Femur (tissue), 1 donor: ENCODE results near the gene GFI1B.
A peak's percentile ranks its signal among the peaks of the same experiment; 100 is the strongest.
"Not testable (repeated sequence)": the region's sequence is repeated elsewhere in the genome, so short reads cannot be mapped to it uniquely, and the experiment has no call there.

Experiments used
- DNase-seq: peaks from one replicate; pipeline ENCODE4 v3.0.0-alpha.2; 2017

Gene GFI1B

GRCh38 chr9:132978451-132979131, at the start of gene GFI1B:
Gene GFI1B (plus strand): TSS chr9:132978694. CDS start chr9:132986679, 7,985 bp downstream.
- DNase-seq: no peak

DNA sequence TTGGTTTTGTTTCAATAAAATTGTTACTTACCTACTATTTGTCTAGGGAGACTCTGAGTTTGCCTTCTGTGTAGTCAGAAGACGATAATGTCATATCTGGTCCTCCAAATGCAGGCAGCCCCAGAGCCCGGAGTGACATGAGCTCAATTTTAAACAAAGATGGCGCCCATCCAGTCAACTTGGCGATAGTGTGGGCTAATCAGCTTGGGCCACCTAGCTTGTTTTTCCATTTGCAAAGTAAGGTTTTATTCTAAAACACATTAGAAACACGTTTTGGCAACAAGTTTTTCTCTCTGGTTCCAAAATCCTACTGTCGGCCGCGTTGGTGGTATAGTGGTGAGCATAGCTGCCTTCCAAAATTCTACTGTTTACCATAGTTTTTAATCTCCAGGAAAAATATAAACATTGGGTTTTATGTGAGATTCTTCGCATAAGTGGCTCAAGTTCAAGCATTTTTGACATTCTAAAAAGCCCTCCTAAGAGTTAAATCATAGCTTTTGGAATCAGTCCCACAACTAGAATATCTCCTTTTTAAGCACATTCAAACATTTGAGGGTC, 47.2 kb upstream of the GFI1B start:
- DNase-seq: no peak

DNA sequence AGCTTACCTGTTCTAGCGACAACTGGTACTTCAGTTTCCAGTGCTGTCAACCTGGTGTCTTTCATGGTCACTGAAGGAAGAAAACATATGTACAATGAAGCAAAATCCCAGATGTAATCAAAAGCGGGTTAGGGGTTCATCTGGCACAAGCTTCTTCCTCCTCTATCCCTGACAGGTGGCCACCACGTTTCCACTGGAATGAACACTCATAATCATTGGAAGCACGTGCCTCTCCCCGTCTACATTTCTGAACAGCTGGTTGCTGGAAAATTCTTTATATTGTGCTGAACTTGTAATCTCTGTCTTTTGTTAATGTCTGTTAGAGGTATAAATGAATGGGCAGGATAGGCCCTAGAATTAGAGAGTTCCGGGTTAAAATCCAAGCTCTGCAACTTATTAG, 43.5 kb upstream of the GFI1B start:
- DNase-seq: no peak

- no peak for DNase-seq
Measured at GRCh38 chr9:132937463-132937901, 41.0 kb upstream of the GFI1B start.

DNA sequence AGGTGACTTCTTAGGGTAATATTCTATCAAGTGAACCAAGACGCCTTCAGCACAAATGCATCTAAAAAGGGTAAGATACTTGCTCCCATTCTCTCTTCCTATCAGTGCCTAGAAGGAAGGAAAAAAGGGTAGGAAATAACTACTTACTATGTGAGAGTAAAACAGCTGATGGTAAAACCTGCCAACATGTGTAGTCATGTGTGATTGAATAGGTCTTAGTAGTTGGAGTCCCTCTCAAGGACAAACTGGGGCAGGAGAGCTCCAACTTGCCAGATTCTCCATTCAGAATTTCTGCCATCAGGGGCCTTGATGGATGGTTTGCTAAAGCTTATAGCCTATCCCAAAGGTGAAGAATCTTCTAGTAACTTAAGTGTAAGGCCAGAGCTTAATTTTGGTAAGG, 39.3 kb upstream of the GFI1B start:
- DNase-seq: no peak

- no peak for DNase-seq
Measured at GRCh38 chr9:132942541-132943182, 35.8 kb upstream of the GFI1B start.

GRCh38 chr9:132943651-132944293, 34.7 kb upstream of the GFI1B start:
- DNase-seq: no peak

- DNase-seq: peak; percentile 98
Measured at GRCh38 chr9:132944294-132945185, 34.0 kb upstream of the GFI1B start, which contains the start of gene TSC1. Gene TSC1 (minus strand): TSS chr9:132944616. CDS start chr9:132928872, 15,744 bp downstream.

DNA sequence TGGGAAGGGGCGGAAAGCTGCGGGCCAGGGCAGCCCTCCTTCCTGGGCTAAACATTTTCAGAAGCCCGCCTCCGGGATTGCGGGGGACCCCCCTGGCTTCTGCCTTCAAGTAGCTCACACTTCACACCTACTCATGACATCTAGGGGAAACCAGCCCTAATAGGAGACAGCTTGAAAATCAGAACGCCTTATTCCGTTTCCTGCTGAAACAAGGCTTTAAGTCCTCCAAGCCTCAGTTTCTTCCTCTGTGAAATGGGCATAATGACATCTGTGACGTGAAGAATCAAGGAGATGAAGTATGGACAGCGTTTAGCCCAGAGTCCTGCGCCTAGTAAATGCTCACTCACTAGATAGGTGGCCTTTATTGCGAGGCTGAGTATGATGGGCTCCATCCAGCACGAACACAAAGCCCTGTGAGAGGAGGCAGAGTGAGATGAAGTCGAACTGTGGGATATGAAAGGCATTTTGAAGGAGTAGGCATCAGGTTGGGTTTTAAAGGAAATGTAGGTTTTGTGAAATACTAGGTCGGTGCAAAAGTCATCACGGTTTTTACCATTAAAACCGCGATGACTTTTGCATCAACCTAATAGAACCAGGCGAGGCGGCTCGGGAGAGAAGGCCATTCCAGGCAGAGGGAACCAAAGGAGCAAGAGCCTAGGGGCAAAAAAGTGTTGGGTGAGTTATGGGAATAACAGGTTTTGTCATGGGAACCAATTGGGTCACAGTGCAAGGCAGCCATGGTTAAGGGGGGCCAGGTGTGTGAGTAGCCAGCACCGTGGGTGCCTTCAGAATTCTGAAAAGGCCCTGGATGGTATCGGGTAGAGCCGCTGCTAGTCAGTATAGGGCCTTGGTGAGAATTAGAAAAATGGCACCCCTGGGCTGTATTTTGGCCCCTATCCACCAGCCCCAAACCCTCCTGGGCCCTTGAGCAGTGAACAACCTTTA, 33.0 kb upstream of the GFI1B start:
- DNase-seq: no peak

DNA sequence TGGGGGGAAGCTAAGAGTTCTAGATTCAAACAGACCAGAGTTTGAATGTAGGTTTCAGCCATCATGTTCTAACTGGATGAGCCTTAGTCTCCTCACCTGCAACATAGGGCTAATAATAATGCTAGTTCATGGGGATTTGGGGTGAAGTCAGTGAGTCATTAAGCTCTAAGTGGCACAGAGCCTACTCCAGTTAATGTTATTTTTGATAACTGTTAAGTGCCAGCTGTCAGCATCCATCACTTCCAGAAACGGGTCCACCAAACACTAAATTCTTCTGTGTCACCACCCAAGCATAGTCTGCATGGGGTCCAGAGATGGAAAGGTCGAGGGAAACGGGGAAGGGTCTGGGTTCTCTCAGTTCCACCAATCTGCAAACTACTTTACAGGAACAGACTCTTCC, 32.3 kb upstream of the GFI1B start:
- DNase-seq: no peak

DNA sequence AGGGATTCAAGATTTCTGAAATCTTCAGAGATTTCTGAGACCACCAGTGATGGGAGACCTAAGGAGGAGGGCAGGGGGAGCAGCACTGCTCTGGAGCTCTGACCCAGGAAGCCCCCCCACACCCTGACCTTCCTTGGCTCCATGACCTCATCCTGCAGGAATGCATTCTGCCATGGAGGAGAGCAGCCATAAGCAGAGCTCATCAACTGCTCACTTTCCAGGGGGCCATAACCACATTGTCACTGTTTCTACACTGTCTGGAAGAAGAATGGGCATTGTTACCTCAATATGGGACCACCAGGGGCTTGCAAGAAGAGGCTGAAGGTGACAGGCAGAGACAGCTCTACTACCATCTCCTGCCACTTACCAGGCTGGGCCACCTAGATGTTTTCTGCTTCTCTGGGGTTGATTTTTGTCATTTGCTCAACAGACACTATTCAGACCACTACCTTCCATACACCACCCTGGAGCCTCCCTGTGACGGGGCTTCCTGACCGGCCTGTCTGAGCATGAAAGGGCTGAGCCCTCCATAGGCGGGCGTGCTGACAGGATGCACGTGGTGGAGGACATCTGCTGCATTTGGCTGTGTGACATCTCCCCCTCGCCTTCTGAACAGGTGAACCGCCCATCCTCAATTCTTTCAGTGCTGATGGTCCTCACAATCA, 31.7 kb upstream of the GFI1B start:
- DNase-seq: no peak

DNA sequence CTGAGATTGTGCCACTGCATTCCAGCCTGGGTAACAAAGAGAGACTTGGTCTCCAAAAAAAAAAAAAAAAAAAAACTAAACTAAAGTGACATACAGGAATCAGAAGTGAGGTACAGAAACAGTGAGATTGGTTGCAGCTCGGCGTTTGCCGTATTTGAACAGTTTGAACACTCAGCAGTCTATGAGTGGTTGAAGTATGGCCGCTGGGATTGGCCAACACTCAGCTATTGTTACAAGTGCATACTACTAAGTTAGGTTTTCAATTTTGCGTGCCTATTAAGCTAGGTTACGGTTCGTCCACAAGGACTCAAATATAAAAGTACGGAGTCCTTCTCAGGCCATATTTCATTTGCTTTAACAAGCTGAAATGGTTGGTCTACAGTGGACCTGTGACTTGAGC, 30.7 kb upstream of the GFI1B start:
- no peak for DNase-seq

DNA sequence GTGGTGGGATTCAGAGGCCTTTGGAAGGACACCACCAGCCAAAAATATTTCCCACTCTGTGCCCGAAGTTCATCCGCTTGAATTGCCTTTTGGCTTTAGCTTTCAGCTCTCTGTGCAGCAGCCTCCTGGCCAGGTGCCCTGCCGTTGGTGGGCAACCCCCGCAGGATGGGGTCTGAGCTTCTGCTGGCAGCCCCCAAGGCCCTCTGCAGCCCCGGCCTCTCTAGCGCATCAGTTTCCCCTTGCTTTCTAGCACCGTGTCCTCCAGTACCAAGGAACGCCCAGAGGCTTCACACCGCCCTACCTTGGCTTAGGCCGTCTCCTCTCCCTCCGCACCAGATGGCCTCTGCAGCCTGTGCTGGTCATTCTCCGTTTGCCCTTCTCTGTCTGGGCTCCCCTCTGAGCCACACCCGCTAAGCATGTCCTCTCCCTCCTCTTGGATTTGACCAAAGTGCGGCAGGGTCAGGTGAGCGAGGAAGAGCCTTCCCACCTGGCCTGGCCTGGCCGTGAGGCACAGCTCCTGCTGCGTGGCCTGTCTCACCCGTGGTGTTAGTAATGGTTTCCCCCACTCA, 29.9 kb upstream of the GFI1B start:
- no peak for DNase-seq

DNA sequence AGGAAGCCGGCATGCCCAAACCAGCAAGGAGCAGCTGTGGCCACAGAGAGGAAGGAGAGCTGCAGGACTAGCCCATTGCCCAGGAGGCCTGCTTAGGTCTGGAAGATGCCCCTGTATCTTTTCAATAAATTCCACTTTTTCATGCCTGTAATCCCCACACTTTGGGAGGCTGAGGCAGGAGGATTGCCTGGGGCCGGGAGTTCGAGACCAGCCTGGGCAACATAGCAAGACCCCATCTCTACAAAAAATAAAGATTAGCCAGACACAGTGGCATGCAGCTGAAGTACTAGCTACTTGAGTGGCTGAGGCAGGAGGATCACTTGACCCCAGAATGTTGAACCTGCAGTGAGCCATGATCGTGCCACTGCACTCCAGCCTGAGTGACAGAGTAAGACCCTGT, 28.8 kb upstream of the GFI1B start:
- DNase-seq: no peak

DNA sequence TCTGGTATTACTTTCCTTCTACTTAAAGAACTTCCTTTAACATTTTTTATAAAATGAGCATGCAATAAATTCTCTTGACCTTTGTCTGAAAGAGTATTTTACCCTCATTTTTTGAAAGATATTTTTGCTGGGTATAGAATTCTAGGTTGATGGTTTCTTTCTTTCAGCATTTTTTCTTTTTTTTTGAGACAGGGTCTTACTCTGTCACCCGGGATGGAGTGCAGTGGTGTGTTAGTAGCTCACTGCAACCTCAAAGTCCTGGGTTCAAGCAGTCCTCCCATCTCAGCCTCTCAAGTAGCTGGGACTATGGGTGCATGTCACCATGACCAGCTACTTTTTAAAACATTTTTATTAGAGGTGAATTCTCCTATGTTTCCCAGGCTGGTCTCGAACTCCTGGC, 23.4 kb upstream of the GFI1B start:
- DNase-seq: no peak

GRCh38 chr9:132955768-132956167, 22.7 kb upstream of the GFI1B start:
- no peak for DNase-seq

DNA sequence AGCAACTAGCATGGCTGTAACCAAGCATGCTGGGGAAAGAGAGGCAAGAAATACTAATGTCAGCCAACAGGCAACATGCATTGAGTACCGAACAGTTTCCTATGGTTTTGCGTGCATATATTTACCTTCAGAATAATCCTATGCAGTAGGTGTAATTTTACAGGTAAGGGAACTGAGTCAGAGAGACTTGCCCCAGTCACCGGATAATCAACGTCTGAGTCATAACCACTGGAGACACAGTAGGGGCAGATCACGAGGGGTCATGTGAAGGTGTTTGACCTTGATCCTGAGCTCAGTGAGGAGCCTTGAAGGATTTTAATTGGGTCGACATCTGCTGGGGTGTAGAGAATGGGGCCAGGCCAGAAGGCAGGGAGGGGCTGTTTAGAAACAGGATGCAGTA, 20.7 kb upstream of the GFI1B start:
- DNase-seq: no peak

DNA sequence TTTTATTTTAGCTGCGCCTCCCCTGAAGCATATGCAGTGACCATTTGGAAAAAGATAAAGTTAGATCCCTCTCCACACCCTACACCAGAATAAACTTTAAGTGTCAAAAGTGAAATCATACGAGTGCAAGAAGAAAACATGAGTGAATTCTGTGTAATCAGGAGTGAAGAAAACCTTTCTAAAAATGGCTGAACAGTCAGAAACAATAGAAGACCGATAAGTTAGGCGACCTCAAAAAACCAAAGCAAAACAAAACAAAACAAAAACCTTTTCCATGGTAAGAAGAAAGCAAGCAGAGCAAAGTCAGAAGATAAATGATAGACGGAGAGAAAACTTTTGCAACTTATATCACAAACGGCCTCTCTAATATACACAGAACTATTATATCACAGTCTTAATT, 17.5 kb upstream of the GFI1B start:
- DNase-seq: no peak

DNA sequence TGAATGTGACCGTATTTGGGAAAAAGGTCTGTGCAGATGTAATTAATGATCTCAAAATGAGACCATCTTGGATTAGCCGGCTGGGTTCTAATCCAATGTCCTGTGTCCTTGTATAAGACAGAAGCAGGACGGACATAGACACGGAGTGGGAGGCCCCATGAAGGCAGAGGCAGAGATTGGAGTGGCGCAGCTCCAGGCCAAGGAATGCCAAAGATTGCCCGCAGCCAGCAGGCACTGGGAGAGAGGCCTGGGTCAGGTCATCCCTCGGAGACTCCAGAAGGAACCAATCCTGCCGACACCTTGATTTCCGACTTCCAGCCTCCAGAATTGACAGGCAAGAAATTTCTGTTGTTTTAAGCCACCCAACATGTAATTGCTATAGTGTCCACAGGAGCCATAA, 13.0 kb upstream of the GFI1B start:
- DNase-seq: no peak

GRCh38 chr9:132967908-132968307, 10.6 kb upstream of the GFI1B start:
- DNase-seq: not testable (repeated sequence)

DNA sequence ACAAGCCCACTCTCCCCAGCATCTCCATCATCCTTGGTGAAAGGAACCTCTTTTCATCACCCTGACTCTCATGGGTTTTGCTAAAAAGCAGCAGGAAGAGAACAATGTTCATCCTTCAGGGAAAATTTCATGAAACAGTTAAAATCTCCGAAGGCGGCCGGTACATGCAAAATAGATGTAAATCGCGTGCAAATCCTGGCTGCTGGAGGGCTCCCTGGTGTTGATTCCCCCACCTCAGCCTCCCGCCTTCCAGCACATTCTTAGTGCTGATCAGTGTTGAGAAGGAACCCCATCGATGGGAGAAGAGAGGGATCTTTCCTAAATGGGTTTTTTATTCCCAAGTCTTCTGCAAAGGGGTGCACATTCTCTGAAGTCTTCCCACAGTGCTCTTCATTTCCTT, 8.7 kb upstream of the GFI1B start:
- DNase-seq: no peak
